IPS-18c (cell line): ENCODE data around the gene RNPEP.
"Not testable (repeated sequence)": the region's sequence is repeated elsewhere in the genome, so short reads cannot be mapped to it uniquely, and the experiment has no call there.

Source experiments
- H3K4me3 ChIP-seq: 2 replicates; pipeline ENCODE4 v1.7.0; 2013; ENCODE audit warnings: low read depth, mild to moderate bottlenecking, low read length, moderate library complexity; ENCODE audit not compliant: insufficient read depth
- H3K9me3 ChIP-seq: one replicate; pipeline ENCODE4 v1.6.1; 2013; ENCODE audit warnings: mild to moderate bottlenecking, low read length, moderate library complexity; ENCODE audit not compliant: control insufficient read depth, insufficient read depth

Gene RNPEP

GRCh38 chr1:201954263-201955008 is 28.0 kb upstream of the RNPEP start:
- Histone ChIP-seq H3K4me3 (peak overlapping the region; percentile 99; the same call in 1 of the 2 replicates), H3K9me3 (no peaks in the 10 kb centered on the region)

DNA sequence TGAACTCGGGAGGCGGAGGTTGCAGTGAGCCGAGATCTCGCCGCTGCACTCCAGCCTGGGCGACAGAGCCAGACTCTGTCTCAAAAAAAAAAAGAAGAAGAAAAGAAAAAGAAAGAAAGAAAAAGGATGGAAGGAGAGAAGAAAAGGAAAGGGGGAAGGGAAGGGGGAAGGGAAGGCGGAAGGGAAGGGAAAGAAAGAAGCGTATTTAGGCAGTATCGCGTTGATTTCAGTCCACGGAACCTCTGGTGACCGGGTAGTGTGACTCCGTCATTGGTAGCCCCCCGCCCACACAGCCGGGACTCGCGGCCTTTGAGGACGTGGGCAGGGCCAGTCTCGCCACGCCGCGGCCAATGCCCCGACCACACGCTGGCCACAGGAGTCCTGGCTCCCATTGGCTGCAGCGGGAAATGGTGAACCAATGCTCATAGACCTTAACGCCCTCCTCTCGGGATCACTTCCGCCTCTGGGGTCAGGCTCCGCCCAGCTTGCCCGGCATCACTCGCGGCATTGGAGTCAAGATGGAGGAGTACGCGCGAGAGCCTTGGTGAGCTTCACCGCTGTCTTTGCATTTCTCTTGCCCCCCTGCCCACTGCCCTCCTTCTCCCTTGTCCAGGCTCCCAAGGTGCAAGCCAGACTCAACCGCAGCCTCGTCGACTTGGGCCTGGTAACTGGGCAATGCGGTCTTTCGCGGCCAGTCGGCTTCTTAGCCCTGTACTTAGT is 27.3 kb upstream of the RNPEP start, which contains the start of gene TIMM17A:
Gene TIMM17A, plus strand, starts transcription at position 495 of the 720 bp plus-strand sequence. Its CDS starts 24 bp downstream, at position 519.
- H3K4me3 ChIP-seq: peak within 1 kb of the TSS; percentile 99
- no peaks in the 10 kb centered on the region for H3K9me3 ChIP-seq

DNA sequence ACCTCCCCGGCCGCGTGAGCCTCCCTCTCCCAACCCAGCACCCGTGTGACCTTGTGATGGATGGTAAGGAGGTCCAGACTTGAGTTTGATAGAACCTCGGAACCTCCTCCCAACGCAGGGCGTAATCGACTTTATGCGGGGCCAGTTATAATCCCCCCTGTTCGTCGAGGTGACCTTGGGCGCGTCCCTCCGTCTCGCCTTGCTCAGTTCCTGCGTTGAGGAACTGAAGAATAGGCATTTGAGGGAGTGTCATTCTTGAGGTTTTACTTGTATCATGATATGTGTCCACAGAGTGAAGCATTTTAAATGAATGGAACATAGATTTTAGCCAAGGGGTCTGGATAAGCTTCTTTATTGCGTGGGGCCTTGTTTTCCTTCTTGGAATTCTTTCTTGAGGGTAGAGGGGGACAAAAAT is 26.7 kb upstream of the RNPEP start:
- peak overlapping the region; percentile 99 for H3K4me3 ChIP-seq
- H3K9me3 ChIP-seq: no peaks in the 10 kb centered on the region

DNA sequence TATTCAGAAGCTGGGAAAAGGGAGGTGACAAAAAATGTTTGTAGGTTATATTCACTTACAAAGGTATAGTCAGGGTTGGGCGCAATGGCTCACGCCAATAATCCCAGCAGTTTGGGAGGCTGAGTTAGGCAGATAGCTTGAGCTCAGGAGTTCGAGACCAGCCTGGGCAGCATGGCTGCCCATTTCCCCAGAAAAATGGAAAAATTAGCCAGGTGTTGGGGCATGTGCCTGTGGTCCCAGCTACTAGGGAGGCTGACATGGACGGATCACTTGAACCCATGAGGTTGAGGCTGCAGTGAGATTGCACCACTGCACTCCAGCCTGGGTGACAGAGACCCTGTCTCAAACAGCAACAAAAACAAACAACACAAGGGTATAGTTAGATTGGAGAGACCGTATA is 24.1 kb upstream of the RNPEP start:
- H3K9me3 ChIP-seq: no peaks in the 10 kb centered on the region
- no peak overlapping the region for H3K4me3 ChIP-seq

DNA sequence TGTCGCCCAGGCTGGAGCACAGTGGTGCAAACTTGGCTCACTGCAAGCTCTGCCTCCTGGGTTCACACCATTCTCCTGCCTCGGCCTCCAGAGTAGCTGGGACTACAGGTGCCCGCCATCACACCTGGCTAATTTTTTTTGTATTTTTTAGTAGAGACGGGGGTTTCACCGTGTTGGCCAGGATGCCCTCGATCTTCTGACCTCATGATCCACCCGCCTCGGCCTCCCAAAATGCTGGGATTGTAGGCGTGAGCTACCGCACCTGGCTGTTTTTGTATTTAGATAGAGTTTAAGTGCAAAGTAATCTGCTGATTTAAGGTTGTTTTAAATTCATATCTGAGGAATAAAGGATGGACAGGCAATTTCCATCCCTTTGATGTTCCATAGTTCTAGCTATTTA is 20.1 kb upstream of the RNPEP start:
- not testable (repeated sequence) for H3K9me3 ChIP-seq, H3K4me3 ChIP-seq

- H3K9me3 ChIP-seq: no peaks in the 10 kb centered on the region
These were observed 18.2 kb upstream of the RNPEP start for GRCh38 chr1:201964261-201964660.

GRCh38 chr1:201966171-201966570 is 16.3 kb upstream of the RNPEP start:
- H3K4me3 ChIP-seq: no peak overlapping the region
- H3K9me3 ChIP-seq: no peaks in the 10 kb centered on the region

More at GRCh38 chr1:201964261-201964660, 18.2 kb upstream of the RNPEP start:
- no peak overlapping the region for H3K4me3 ChIP-seq

DNA sequence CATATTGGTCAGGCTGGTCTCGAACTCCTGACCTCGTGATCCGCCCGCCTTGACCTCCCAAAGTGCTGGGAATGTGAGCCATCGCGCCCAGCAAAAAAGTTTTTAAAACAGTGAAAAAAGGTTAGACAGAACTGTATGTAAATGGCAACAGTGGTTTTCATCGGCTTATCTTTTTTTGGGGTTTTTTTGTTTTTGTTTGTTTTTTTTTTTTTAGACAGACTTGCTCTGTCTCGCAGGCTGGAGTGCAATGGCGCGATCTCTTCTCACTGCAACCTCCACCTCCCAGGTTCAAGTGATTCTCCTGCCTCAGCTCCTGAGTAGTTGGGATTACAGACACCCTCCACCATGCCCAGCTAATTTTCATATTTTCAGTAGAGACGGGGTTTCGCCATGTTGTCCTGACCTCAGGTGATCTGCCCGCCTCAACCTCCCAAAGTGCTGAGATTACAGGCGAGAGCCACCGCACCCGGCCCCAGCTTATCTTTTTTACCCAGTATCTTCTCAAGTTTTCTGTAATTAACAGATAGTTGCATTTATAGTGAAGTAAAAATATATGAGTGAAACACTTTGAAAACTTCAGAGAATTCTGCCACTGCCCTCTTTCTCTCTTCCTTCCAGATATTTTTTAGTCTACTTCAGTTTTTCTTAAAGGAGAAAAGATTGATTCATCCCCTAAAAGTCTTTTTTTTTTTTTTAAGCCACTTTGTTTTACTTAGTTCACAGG is 14.1 kb upstream of the RNPEP start:
- H3K4me3 ChIP-seq: no peak overlapping the region
- H3K9me3 ChIP-seq: no peaks in the 10 kb centered on the region

DNA sequence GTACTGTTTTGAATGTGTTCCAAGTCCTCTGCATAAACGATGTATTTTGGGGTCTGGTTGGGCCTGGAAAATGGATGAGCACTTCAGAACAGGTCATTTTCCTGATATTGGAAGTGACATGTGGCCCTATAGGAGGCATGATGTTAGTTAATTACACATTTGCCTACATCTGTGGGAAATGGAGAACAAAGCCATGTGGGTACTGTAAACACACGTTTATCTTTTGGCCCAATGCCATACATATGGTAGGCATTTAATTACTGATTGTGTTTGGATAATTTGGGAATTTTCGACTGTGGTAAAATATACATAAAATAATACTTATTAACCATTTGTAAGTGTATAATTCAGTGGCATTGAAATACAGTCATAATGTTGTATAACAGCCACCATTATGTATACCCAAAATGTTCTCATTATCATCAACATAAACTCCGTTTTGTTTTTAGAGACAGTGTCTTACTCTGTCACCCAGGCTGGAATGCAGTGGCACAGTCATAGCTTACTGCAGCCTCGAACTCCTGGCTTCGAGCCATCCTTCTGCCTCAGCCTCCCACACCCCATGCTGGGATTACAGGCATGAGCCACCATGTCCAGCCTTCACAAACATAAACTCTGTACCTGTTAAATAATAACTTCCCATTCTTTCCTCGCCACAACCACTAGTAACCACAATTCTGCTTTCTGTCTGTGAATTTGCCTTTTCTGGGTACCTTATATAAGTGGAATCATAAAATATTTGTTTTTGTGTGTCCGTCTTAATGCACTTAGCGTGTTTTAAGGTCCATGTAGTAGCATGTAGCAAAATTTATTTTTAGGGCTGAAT is 11.9 kb upstream of the RNPEP start:
- no peak overlapping the region for H3K4me3 ChIP-seq
- no peaks in the 10 kb centered on the region for H3K9me3 ChIP-seq

- no peaks in the 10 kb centered on the region for H3K9me3 ChIP-seq
- H3K4me3 ChIP-seq: peak overlapping the region; percentile 89; the same call in 1 of the 2 replicates
These were observed 296 bp upstream of the RNPEP start for GRCh38 chr1:201982082-201982622.

DNA sequence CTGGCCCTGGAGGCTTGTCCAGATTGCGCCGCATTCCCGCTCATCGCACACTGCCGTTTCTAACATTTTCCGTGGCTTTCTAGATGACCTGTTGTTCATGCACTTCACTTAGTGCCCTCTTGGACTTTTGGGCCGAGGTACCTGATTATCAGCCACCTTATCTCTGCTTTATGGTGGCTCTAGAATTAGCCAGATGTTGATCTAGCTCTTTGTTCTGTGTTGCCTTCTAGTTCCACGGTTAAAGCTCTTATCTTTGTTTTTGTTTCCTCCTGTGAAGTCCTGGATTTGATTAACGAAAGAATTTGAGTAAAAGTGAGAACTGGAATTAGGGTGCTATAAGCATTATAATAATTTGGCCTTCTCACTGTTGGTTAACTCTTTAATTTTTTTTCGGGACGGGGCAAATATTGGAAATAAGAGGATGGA is 945 bp downstream of the RNPEP start:
- Histone ChIP-seq H3K4me3 (peak overlapping the region; percentile 89), H3K9me3 (no peaks in the 10 kb centered on the region)

DNA sequence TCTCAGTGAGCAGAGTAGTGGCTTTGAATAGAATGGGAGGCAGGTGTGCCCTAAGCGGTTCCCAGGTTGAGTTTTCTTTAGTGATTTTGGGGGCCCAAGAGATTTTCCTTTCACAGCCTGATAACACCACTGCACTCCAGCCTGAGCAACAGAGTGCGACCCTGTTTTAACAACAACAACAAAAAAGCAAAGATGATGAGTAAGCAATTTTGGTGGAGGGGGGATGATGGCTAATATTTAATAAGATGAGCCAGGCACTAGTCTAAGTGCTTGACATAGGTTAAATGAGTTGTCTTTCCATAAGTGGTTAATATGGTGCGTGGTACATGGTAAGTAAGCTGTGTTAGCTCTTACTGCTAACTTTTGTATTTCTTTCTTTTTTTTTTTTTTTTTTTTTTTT is 2.0 kb downstream of the RNPEP start:
- no peak overlapping the region for H3K4me3 ChIP-seq

DNA sequence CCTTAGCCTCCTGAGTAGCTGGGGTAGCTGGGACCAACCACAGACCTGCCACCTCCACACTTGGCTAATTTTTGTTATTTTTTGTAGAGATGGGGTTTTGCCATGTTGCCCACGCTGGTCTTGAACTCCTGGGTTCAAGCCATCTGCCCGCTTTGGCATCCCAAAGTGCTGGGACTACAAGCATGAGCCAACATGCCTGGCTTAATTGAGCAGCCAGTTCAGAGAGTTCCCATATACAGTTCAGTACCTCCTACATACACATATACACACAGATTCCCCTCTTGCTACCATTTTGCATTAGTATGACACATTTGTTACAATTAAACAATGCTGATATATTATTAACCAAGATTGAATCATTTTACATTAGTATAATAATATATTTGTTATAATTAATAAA is 2.9 kb downstream of the RNPEP start:
- no peaks in the 10 kb centered on the region for H3K9me3 ChIP-seq
- H3K4me3 ChIP-seq: no peak overlapping the region

More for the DNA sequence above, 2.0 kb downstream of the RNPEP start:
- no peaks in the 10 kb centered on the region for H3K9me3 ChIP-seq

DNA sequence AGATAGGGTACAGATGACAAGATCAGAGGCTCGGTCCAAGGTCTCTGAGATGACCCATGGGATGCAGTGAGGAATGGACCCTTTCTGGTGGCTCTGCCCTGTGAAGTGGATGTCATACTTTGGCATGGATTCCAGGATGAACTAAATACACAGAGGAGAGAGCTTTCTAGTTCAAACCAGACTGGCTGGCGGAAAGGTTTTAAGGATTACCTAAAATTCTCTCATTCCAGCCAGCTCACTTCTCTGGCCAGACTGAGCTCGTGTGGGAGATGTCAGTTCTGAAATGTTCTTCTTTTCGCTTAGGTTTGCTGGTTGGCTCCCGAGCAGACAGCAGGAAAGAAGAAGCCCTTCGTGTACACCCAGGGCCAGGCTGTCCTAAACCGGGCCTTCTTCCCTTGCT is 6.2 kb downstream of the RNPEP start:
- H3K4me3 ChIP-seq: no peak overlapping the region

DNA sequence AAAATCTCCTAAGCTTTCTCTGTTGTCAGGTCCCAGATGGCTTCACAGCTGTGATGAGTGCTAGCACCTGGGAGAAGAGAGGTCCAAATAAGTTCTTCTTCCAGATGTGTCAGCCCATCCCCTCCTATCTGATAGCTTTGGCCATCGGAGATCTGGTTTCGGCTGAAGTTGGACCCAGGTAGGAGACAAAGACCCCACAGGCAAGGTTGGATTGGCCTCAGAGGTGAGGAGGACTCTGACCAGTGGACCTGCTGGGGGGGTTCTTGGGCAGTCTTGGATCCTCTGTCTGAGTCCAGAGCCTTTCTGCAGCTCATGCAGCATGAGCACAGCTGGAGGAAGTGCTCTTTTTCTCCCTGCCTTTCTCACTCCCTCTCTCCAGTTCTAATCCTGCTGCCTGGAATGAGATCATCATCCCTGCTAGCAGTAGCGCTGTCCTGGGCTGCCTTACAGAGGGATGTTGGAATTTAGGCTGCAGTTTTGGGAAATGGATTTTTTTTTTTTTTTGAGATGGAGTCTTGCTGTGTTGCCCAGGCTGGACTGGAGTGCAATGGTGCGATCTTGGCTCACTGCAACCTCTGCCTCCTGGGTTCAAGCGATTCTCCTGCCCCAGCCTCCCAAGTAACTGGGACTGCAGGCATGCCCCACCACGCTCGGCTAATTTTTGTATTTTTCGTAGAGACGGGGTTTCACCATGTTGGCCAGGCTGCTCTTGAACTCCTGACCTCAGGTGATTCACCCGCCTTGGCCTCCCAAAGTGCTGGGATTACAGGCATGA is 7.1 kb downstream of the RNPEP start:
- H3K4me3 ChIP-seq: no peak overlapping the region
- no peaks in the 10 kb centered on the region for H3K9me3 ChIP-seq

More for the DNA sequence above, 6.2 kb downstream of the RNPEP start:
- no peaks in the 10 kb centered on the region for H3K9me3 ChIP-seq

DNA sequence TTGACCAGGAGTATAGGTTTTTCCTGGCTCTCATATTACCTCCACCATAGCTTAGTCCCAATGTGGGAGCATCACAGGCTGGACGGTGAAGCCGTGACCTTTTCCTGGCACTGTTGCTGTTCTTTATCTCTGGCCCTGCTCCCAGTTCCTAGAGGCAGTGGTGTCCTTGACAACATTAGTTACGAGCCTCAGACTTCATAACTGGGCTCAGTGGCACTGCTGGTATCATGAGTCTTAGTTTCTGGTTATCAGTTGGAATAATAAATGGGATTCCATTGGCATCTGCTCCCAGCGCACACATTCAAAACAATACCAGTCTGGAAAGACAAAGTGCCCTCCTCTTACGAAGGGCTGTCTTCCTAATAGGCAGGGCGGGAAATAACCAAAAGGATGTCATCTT is 8.0 kb downstream of the RNPEP start:
- Histone ChIP-seq H3K9me3 (no peaks in the 10 kb centered on the region), H3K4me3 (no peak overlapping the region)
